Right atrium auricular region (tissue), 2 donors: ENCODE data around the gene LY6G6C. TPM values are rescaled to one million over a fixed set of nuclear protein-coding genes. Genes with fewer than 3 reads are reported as not detected.

Experiments used
- DNase-seq: peaks from one replicate; pipeline ENCODE4 v3.0.0-alpha.2; 2019; ENCODE audit warnings: low spot score
- H3K27ac ChIP-seq, 2 donors: fragments of 200-600 bp; sonication (generic); 1 replicate in 1 of 2; 2 replicates in 1 of 2; pipeline ENCODE4 v1.5.1; 2016 to 2019
- H3K27me3 ChIP-seq, 2 donors: fragments of 200-600 bp; sonication (generic); one replicate each; pipeline versions ENCODE4 v1.5.1 to v1.6.0; 2017 to 2019
- H3K36me3 ChIP-seq: fragments of 200-600 bp; sonication (generic); one replicate; pipeline ENCODE4 v1.5.1; 2016
- H3K4me1 ChIP-seq, 2 donors: fragments of 200-600 bp; sonication (generic); one replicate each; pipeline versions ENCODE4 v1.5.1 to v1.6.0; 2017 to 2019
- H3K4me3 ChIP-seq, 2 donors: fragments of 200-600 bp; sonication (generic); 1 replicate in 1 of 2; 2 replicates in 1 of 2; pipeline ENCODE4 v1.5.1; 2017 to 2019; ENCODE audit warnings: mild to moderate bottlenecking in 1 of 2, moderate library complexity in 1 of 2
- H3K9me3 ChIP-seq, 2 donors: fragments of 200-600 bp; sonication (generic); one replicate each; pipeline ENCODE4 v1.5.1; 2019
- CTCF ChIP-seq, 2 donors: fragments of 200-600 bp; sonication (generic); IDR thresholded peaks; one replicate each; pipeline ENCODE4 v1.5.1; 2019; ENCODE audit warnings: antibody characterized with exemption in 2 of 2
- total RNA-seq, 2 donors: library from RNA; depleted of rRNA; stranded (reverse); fragments of >200 nt; gene quantifications; one replicate each; pipeline ENCODE4 v1.1.0, GENCODE V29; 2016

LY6G6C gene
- total RNA-seq, 2 donors from 2014 or later, result 1.3 TPM; not detected in 1

DNA sequence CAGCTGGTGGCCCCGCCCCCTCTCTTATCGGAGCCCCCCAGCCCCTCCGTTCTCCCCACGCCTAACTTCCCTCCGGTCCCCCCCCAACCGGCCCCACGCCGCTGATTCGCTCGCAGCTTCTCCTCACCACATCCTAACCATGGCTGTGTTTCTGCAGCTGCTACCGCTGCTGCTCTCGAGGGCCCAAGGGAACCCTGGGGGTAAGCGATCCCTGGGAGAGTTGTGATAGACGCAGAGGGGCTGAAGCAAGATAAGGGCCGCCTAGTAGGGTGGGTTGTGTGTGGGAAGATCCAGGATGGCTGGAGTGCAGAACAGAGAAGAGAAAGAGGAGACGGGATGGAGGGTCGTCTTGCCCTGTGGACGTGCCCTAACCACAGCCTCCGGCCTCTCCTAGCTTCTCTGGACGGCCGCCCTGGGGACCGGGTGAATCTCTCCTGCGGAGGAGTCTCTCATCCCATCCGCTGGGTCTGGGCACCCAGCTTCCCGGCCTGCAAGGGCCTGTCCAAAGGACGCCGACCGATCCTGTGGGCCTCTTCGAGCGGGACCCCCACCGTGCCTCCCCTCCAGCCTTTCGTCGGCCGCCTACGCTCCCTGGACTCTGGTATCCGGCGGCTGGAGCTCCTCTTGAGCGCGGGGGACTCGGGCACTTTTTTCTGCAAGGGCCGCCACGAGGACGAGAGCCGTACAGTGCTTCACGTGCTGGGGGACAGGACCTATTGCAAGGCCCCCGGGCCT lies 1.9 kb upstream of the LY6G6C start, which contains the start of gene MPIG6B:
MPIG6B (plus strand) TSS at position 129 of the 735 bp plus-strand sequence; CDS start at position 140, 11 bp downstream.
- peaks cover 0 to 15% of the 10 kb centered on the region in 2 donors for H3K4me1 ChIP-seq
- H3K27ac ChIP-seq, result no peak within 1 kb of the TSS
- no peak for DNase-seq
- no peaks in the 10 kb centered on the region for H3K27me3 ChIP-seq
- H3K36me3 ChIP-seq, result peaks cover 17% of the 10 kb centered on the region
- no peak within 1 kb of the TSS for H3K4me3 ChIP-seq
- TF ChIP-seq CTCF (IDR thresholded peaks at IDR 0.05), result no peak
- H3K9me3 ChIP-seq, result no peaks in the 10 kb centered on the region

GRCh38 chr6:31722173-31722572 lies 627 bp upstream of the LY6G6C start:
- no peak for TF ChIP-seq CTCF (IDR thresholded peaks at IDR 0.05)
- no peaks in the 10 kb centered on the region for H3K9me3 ChIP-seq
- no peak overlapping the region for H3K27ac ChIP-seq
- peaks cover 13% of the 10 kb centered on the region for H3K36me3 ChIP-seq
- H3K4me3 ChIP-seq, result no peak overlapping the region
- H3K4me1 ChIP-seq, result peaks cover 0 to 5% of the 10 kb centered on the region in 2 donors
- no peaks in the 10 kb centered on the region for H3K27me3 ChIP-seq
- DNase-seq, result no peak

DNA sequence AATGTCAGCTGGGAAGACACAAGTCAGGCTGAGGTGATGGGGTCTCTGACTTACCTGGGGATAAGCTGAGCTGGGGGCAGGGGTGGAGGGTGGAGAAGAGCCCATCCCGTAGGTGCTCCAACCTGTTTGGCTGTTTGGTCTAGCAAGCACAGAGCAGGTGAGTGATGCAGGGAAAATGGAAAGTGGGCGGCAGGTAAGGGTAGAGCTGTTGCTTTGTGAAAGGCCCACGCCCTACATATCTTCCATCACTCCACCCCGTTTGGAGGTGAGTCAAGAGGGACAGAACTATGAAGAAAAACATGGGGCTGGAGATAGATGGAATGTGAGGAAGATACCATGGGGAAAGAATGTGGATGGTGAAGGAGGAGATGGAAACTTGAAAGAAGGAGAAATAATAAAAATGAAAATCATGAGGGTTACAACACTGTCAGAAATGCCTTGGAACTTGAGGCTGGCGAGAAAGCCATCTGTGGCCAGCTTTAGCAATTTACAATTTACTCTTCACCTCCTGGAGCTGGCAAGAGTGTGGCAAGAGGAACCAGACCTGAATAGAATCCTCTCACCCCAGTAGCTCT lies 1.3 kb downstream of the LY6G6C start:
- Histone ChIP-seq H3K36me3 (no peaks in the 10 kb centered on the region), H3K4me1 (no peaks in the 10 kb centered on the region), H3K27ac (no peak overlapping the region), H3K27me3 (no peaks in the 10 kb centered on the region), H3K9me3 (no peaks in the 10 kb centered on the region), H3K4me3 (no peak overlapping the region)
- no peak for DNase-seq
- TF ChIP-seq CTCF (IDR thresholded peaks at IDR 0.05), result no peak

GRCh38 chr6:31719001-31719400 lies 2.5 kb downstream of the LY6G6C start:
- Histone ChIP-seq H3K36me3 (no peaks in the 10 kb centered on the region), H3K27ac (no peak overlapping the region), H3K27me3 (no peaks in the 10 kb centered on the region), H3K9me3 (no peaks in the 10 kb centered on the region), H3K4me1 (no peaks in the 10 kb centered on the region), H3K4me3 (no peak overlapping the region)
- no peak for DNase-seq
- TF ChIP-seq CTCF (IDR thresholded peaks at IDR 0.05), result no peak

- no peaks in the 10 kb centered on the region for H3K36me3 ChIP-seq
These were observed 3.3 kb downstream of the LY6G6C start for GRCh38 chr6:31718265-31718664.

More at GRCh38 chr6:31718265-31718664, 3.3 kb downstream of the LY6G6C start:
- Histone ChIP-seq H3K27me3 (no peaks in the 10 kb centered on the region), H3K27ac (no peak overlapping the region), H3K4me3 (no peak overlapping the region), H3K9me3 (no peaks in the 10 kb centered on the region), H3K4me1 (no peaks in the 10 kb centered on the region)
- no peak for DNase-seq
- no peak for TF ChIP-seq CTCF (IDR thresholded peaks at IDR 0.05)
